GM12878 (cell line): ENCODE results near the gene SCD5. TPM values are rescaled to one million over a fixed set of nuclear protein-coding genes. Genes with fewer than 3 reads are reported as not detected.

Experiments used
- ATAC-seq: fragments of 200-7000 bp; cut with Tn5 transposase; 3 replicates; pipeline ENCODE4 v1.9.1; 2020; ENCODE audit warnings: mild to moderate bottlenecking, moderate library complexity
- BruUV-seq: library from RNA; stranded (reverse); fragments of 400-500 nt; replicated peaks from 2 replicates; lab custom pipeline; 2021; lab: Mats Ljungman, UMichigan
- CTCF ChIA-PET: fragments of 300-600 bp; sonication (Branson Sonifier 250); formaldehyde crosslinking; extraction: SDS; loops from one replicate; lab custom pipeline; 2021; ENCODE audit warnings: inconsistent platforms; lab: Yijun Ruan, JAX
- POLR2A ChIA-PET: fragments of 350-600 bp; formaldehyde crosslinking; extraction: SDS; loops from one replicate; lab custom pipeline; 2021; ENCODE audit warnings: inconsistent platforms; lab: Charles Lee
- RAD21 ChIA-PET: fragments of 300-600 bp; sonication (Branson Sonifier 250); formaldehyde crosslinking; loops from one replicate; lab custom pipeline; 2023; ENCODE audit warnings: antibody characterized with exemption; ENCODE audit not compliant: unreplicated experiment; lab: Charles Lee
- SMC1A ChIA-PET: fragments of 300-600 bp; sonication (Branson Sonifier 250); formaldehyde crosslinking; loops from one replicate; lab custom pipeline; 2023; ENCODE audit not compliant: unreplicated experiment, uncharacterized antibody; lab: Charles Lee
- DNase-seq: peaks from one replicate; pipeline ENCODE4 v3.0.0-alpha.2; 2011; ENCODE audit warnings: low read depth, low spot score
- FAIRE-seq: peaks from 3 replicates; lab custom pipeline; 2011; peaks lifted over from hg19 to GRCh38; lab: Jason Lieb, UNC
- H2AFZ ChIP-seq: 2 replicates; pipeline ENCODE4 v1.6.0; 2011; ENCODE audit warnings: low read depth, low read length, control low read depth; ENCODE audit not compliant: control insufficient read depth
- H3K27ac ChIP-seq: 2 replicates; pipeline ENCODE4 v1.5.1; 2011; ENCODE audit warnings: control low read depth; ENCODE audit not compliant: control insufficient read depth, insufficient read depth
- H3K27me3 ChIP-seq, 2 experiments: replicated peaks in 1 of 2; 2 replicates each; pipeline versions ENCODE4 v1.6.0 to v1.6.1; 2011; ENCODE audit warnings: low read length in 1 of 2; ENCODE audit not compliant: control insufficient read depth in 2 of 2, insufficient read depth in 2 of 2
- H3K36me3 ChIP-seq, 2 experiments: 2 replicates each; pipeline ENCODE4 v1.5.1; 2011; ENCODE audit warnings: low read length in 1 of 2; ENCODE audit not compliant: control insufficient read depth in 2 of 2, insufficient read depth in 2 of 2
- H3K4me1 ChIP-seq: 2 replicates; pipeline ENCODE4 v1.6.1; 2011; ENCODE audit warnings: mild to moderate bottlenecking, low read length, moderate library complexity, mixed read lengths; ENCODE audit not compliant: control insufficient read depth, insufficient read depth
- H3K4me2 ChIP-seq: 2 replicates; pipeline ENCODE4 v1.6.0; 2011; ENCODE audit warnings: control low read depth; ENCODE audit not compliant: control insufficient read depth, insufficient read depth
- H3K4me3 ChIP-seq: fragments of 200-600 bp; sonication (generic); 2 replicates; pipeline ENCODE4 v1.5.1; 2016
- H3K79me2 ChIP-seq: 2 replicates; pipeline ENCODE4 v1.6.0; 2011; ENCODE audit warnings: low read length; ENCODE audit not compliant: control insufficient read depth, insufficient read depth
- H3K9ac ChIP-seq: 2 replicates; pipeline ENCODE4 v1.8.0; 2011; ENCODE audit warnings: low read length, control low read depth, mixed read lengths; ENCODE audit not compliant: control insufficient read depth, insufficient read depth
- H3K9me3 ChIP-seq: replicated peaks from 3 replicates; pipeline ENCODE4 v1.5.1; 2011; ENCODE audit warnings: mild to moderate bottlenecking, low read length; ENCODE audit not compliant: control insufficient read depth, insufficient read depth
- H4K20me1 ChIP-seq: 2 replicates; pipeline ENCODE4 v1.6.0; 2011; ENCODE audit not compliant: control insufficient read depth, insufficient read depth
- HDAC6 ChIP-seq: fragments of 200-600 bp; sonication (generic); IDR thresholded peaks from one replicate; pipeline ENCODE4 v1.8.0; 2017; ENCODE audit warnings: antibody characterized with exemption; ENCODE audit not compliant: unreplicated experiment
- STAT3 ChIP-seq: IDR thresholded peaks from 2 replicates; pipeline ENCODE4 v1.6.1; 2011; ENCODE audit warnings: low read depth, low read length, improper control_type of control experiment
- ZNF384 ChIP-seq: IDR thresholded peaks from 2 replicates; pipeline ENCODE4 v1.6.1; 2012; ENCODE audit warnings: low read depth, mild to moderate bottlenecking, low read length, improper control_type of control experiment, borderline replicate concordance
- WGBS: methylation state at CpG from one replicate; pipeline ENCODE4 v1.1.6; 2016; ENCODE audit warnings: low lambda C conversion rate; ENCODE audit not compliant: insufficient replicate concordance, insufficient coverage; ENCODE audit errors: missing lambda C conversion rate; 5-methylcytosine and 5-hydroxymethylcytosine counted together
- in situ Hi-C: fragments of 300-500 bp; cut with MboI; formaldehyde crosslinking; loops from 9 replicates; pipeline ENCODE4 v1.14.3; 2018; ENCODE audit warnings: mixed read lengths
- intact Hi-C: fragments of 100-400 bp; cut with micrococcal nuclease; formaldehyde crosslinking; loops from one replicate; pipeline ENCODE4 v1.14.2; 2022; ENCODE audit not compliant: unreplicated experiment
- polyA plus RNA-seq, 11 experiments: library from polyadenylated mRNA; depleted of rRNA in 4 of 11; unstranded in 6 of 11; stranded (reverse) in 5 of 11; fragments of >200 nt; fragmentation: Nextera tagmentation in 4 of 11; fragmentation: Illumina TruSeq in 1 of 11; extraction: Ambion mirVana in 4 of 11; extraction: Trizol in 1 of 11; gene quantifications; 1 replicate in 1 of 11; 2 replicates in 10 of 11; pipeline versions ENCODE4 v1.2.1 to v1.2.3, GENCODE V29; 2011 to 2016; ENCODE audit warnings: inconsistent platforms in 2 of 11, missing spikeins in 2 of 11, low read depth in 1 of 11
- total RNA-seq, 4 experiments: library from RNA; depleted of rRNA in 3 of 4; stranded (reverse); fragments of >200 nt in 3 of 4; fragmentation: Illumina TruSeq in 1 of 4; extraction: Trizol in 1 of 4; gene quantifications; 2 replicates each; pipeline versions ENCODE4 v1.2.1 to v1.2.3, GENCODE V29; 2013 to 2021
- TF ChIP-seq, protein P1 (sequence below): fragments of 450-650 bp; IDR thresholded peaks from 2 replicates; pipeline ENCODE4 v1.6.1; 2014; ENCODE audit warnings: mild to moderate bottlenecking
- TF ChIP-seq, protein P2 (sequence below): fragments of 450-650 bp; IDR thresholded peaks from 2 replicates; pipeline ENCODE4 v1.6.1; 2018; ENCODE audit warnings: mild to moderate bottlenecking, low read depth, moderate library complexity; ENCODE audit not compliant: partially characterized antibody
- TF ChIP-seq, protein P3 (sequence below): fragments of 450-650 bp; IDR thresholded peaks from 2 replicates; pipeline ENCODE4 v1.6.1; 2017; ENCODE audit warnings: mild to moderate bottlenecking
- TF ChIP-seq, protein P4 (sequence below): fragments of 450-650 bp; conservative IDR thresholded peaks from 2 replicates; pipeline ENCODE4 v1.6.1; 2017; ENCODE audit warnings: mild to moderate bottlenecking, moderate library complexity
- TF ChIP-seq, protein P5 (sequence below): IDR thresholded peaks from 2 replicates; pipeline ENCODE4 v1.6.1; 2012; ENCODE audit warnings: improper control_type of control experiment, low read depth, low read length; ENCODE audit not compliant: insufficient replicate concordance

The SCD5 gene
- total and polyA plus RNA-seq, 10 of the 15 experiments (the other 5 are each of a cell fraction or from before 2014, with no cell fraction given) = 2.4 to 15.0 (median 4.2) TPM

DNA sequence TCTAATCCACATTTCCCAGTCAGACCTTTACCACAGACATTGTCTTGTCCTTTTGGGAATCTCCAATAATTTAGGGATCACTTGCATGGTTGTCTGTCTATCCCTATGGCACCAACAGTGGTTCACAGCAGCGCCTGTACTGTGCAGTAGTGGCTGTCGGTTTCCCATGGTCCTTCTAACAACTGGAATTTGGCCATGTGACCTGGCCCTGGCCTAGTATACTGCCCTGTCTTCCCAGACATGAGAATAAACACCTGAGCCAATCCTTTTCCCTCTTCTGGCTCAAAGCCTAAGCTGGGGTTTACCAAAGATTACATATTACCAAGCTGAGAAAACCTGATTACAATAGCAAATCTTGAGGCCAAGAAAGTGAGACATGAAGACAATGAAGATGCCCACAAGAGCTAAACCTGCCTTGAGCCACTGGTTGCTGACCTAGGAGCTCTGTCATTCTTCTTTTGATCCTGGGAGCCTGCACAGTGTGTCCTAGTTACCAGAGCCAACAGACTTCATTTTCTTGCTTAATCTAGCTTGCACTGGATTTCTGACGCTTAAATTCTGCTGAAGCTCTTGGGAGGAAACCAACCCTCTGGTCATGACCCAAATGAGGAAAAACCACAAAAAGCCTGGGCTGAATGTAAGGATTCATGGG lies 92.1 kb downstream of the SCD5 start:
- Histone ChIP-seq H3K9me3 (no peaks in the 10 kb centered on the region), H3K27me3 (no peaks in the 10 kb centered on the region), H3K9ac (no peak overlapping the region), H3K79me2 (no peaks in the 10 kb centered on the region), H3K4me1 (no peaks in the 10 kb centered on the region), H4K20me1 (no peaks in the 10 kb centered on the region), H3K27ac (no peak overlapping the region), H3K4me2 (no peak overlapping the region), H2AFZ (no peak overlapping the region), H3K36me3 (no peaks in the 10 kb centered on the region), H3K4me3 (no peak overlapping the region)
- in situ Hi-C loops (no loop called here), intact Hi-C loops (no loop called here)
- 31% methylated on average over 3 of the region's 3 CpGs for WGBS
- no peak for ATAC-seq
- no TSS peak for BruUV-seq
- no peak for DNase-seq
- FAIRE-seq = no peak
- POLR2A ChIA-PET = no interaction called here
- RAD21 ChIA-PET = no interaction called here
- CTCF ChIA-PET = interaction anchor here (0.9 kb wide), 1 partner anchor 16 kb away, joined by 3 read pairs; no protein-coding TSS in a partner anchor
- SMC1A ChIA-PET = no interaction called here
- TF ChIP-seq, protein P1, sequence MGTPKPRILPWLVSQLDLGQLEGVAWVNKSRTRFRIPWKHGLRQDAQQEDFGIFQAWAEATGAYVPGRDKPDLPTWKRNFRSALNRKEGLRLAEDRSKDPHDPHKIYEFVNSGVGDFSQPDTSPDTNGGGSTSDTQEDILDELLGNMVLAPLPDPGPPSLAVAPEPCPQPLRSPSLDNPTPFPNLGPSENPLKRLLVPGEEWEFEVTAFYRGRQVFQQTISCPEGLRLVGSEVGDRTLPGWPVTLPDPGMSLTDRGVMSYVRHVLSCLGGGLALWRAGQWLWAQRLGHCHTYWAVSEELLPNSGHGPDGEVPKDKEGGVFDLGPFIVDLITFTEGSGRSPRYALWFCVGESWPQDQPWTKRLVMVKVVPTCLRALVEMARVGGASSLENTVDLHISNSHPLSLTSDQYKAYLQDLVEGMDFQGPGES = no peak
- TF ChIP-seq, protein P2, sequence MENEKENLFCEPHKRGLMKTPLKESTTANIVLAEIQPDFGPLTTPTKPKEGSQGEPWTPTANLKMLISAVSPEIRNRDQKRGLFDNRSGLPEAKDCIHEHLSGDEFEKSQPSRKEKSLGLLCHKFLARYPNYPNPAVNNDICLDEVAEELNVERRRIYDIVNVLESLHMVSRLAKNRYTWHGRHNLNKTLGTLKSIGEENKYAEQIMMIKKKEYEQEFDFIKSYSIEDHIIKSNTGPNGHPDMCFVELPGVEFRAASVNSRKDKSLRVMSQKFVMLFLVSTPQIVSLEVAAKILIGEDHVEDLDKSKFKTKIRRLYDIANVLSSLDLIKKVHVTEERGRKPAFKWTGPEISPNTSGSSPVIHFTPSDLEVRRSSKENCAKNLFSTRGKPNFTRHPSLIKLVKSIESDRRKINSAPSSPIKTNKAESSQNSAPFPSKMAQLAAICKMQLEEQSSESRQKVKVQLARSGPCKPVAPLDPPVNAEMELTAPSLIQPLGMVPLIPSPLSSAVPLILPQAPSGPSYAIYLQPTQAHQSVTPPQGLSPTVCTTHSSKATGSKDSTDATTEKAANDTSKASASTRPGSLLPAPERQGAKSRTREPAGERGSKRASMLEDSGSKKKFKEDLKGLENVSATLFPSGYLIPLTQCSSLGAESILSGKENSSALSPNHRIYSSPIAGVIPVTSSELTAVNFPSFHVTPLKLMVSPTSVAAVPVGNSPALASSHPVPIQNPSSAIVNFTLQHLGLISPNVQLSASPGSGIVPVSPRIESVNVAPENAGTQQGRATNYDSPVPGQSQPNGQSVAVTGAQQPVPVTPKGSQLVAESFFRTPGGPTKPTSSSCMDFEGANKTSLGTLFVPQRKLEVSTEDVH = no peak
- TF ChIP-seq, protein P3, sequence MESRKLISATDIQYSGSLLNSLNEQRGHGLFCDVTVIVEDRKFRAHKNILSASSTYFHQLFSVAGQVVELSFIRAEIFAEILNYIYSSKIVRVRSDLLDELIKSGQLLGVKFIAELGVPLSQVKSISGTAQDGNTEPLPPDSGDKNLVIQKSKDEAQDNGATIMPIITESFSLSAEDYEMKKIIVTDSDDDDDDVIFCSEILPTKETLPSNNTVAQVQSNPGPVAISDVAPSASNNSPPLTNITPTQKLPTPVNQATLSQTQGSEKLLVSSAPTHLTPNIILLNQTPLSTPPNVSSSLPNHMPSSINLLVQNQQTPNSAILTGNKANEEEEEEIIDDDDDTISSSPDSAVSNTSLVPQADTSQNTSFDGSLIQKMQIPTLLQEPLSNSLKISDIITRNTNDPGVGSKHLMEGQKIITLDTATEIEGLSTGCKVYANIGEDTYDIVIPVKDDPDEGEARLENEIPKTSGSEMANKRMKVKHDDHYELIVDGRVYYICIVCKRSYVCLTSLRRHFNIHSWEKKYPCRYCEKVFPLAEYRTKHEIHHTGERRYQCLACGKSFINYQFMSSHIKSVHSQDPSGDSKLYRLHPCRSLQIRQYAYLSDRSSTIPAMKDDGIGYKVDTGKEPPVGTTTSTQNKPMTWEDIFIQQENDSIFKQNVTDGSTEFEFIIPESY = no peak
- TF ChIP-seq, protein P4, sequence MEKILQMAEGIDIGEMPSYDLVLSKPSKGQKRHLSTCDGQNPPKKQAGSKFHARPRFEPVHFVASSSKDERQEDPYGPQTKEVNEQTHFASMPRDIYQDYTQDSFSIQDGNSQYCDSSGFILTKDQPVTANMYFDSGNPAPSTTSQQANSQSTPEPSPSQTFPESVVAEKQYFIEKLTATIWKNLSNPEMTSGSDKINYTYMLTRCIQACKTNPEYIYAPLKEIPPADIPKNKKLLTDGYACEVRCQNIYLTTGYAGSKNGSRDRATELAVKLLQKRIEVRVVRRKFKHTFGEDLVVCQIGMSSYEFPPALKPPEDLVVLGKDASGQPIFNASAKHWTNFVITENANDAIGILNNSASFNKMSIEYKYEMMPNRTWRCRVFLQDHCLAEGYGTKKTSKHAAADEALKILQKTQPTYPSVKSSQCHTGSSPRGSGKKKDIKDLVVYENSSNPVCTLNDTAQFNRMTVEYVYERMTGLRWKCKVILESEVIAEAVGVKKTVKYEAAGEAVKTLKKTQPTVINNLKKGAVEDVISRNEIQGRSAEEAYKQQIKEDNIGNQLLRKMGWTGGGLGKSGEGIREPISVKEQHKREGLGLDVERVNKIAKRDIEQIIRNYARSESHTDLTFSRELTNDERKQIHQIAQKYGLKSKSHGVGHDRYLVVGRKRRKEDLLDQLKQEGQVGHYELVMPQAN = no peak
- TF ChIP-seq STAT3 (no peak), ZNF384 (no peak), HDAC6 (no peak)
- TF ChIP-seq, protein P5, sequence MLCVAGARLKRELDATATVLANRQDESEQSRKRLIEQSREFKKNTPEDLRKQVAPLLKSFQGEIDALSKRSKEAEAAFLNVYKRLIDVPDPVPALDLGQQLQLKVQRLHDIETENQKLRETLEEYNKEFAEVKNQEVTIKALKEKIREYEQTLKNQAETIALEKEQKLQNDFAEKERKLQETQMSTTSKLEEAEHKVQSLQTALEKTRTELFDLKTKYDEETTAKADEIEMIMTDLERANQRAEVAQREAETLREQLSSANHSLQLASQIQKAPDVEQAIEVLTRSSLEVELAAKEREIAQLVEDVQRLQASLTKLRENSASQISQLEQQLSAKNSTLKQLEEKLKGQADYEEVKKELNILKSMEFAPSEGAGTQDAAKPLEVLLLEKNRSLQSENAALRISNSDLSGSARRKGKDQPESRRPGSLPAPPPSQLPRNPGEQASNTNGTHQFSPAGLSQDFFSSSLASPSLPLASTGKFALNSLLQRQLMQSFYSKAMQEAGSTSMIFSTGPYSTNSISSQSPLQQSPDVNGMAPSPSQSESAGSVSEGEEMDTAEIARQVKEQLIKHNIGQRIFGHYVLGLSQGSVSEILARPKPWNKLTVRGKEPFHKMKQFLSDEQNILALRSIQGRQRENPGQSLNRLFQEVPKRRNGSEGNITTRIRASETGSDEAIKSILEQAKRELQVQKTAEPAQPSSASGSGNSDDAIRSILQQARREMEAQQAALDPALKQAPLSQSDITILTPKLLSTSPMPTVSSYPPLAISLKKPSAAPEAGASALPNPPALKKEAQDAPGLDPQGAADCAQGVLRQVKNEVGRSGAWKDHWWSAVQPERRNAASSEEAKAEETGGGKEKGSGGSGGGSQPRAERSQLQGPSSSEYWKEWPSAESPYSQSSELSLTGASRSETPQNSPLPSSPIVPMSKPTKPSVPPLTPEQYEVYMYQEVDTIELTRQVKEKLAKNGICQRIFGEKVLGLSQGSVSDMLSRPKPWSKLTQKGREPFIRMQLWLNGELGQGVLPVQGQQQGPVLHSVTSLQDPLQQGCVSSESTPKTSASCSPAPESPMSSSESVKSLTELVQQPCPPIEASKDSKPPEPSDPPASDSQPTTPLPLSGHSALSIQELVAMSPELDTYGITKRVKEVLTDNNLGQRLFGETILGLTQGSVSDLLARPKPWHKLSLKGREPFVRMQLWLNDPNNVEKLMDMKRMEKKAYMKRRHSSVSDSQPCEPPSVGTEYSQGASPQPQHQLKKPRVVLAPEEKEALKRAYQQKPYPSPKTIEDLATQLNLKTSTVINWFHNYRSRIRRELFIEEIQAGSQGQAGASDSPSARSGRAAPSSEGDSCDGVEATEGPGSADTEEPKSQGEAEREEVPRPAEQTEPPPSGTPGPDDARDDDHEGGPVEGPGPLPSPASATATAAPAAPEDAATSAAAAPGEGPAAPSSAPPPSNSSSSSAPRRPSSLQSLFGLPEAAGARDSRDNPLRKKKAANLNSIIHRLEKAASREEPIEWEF = no peak
